ENCODE results near the gene SMARCD3. TPM values are rescaled to one million over a fixed set of nuclear protein-coding genes. Genes with fewer than 3 reads are reported as not detected.

Gene SMARCD3
- total and polyA plus RNA-seq, 2 of the 4 experiments (the other 2 are of a cell fraction): 37.5 to 48.5 TPM

DNA sequence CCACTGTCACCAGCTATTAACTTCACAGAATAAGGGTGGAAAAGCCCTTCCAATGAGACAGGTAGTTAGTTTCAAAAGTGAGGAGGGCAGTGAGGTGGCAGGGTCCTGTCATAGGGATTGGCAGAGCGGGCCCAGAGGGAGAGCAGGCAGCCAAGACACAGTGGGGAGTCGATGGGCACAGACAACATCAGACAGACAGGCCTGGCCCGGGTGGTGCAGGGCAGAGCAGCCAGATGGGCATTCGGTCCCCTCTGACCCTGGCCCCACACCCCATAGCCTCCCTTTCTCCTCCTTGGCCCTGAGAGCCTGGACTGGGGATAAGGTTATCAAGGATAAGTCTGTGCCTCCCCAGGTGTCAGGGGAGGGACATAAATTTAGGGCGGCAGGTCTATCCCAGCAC, 31.4 kb upstream of the SMARCD3 start:
- Histone ChIP-seq H3K23ac (ENCODE audit: low read depth, low read length) (no peak overlapping the region), H2AFZ (replicated peaks; ENCODE audit: low read length, poor library complexity) (no peak overlapping the region), H3K56ac (ENCODE audit: extremely low read depth, insufficient read depth, low read length) (no peak overlapping the region), H2BK120ac (ENCODE audit: low read depth, low read length) (no peak overlapping the region), H4K91ac (ENCODE audit: insufficient read depth, low read depth, low read length) (no peak overlapping the region), H3K36me3 (ENCODE audit: control insufficient read depth, insufficient read depth, low read length) (no peaks in the 10 kb centered on the region), H2AK9ac (replicated peaks; ENCODE audit: low read depth, low read length, poor library complexity) (no peak overlapping the region), H3K27ac (ENCODE audit: insufficient read depth, low read length) (no peak overlapping the region), H3K4me2 (ENCODE audit: low read depth, low read length) (no peak overlapping the region), H3K18ac (ENCODE audit: low read depth, low read length) (no peak overlapping the region), H3K27me3 (ENCODE audit: control insufficient read depth, insufficient read depth, low read length) (peaks cover 38% of the 10 kb centered on the region), H4K8ac (ENCODE audit: low read depth in 2 of 2, low read length in 2 of 2) (no peak overlapping the region), H3K4ac (ENCODE audit: low read depth, low read length) (no peak overlapping the region), H2BK5ac (ENCODE audit: low read depth, low read length, poor library complexity, severe bottlenecking) (no peak overlapping the region), H3K4me1 (ENCODE audit: control insufficient read depth, insufficient read depth, low read length) (peaks cover 3% of the 10 kb centered on the region; the same call in 1 of the 2 replicates), H4K20me1 (ENCODE audit: insufficient read depth, low read length) (no peaks in the 10 kb centered on the region), H2BK20ac (ENCODE audit: low read depth, low read length) (no peak overlapping the region), H3K4me3 (ENCODE audit: insufficient read depth, low read depth, low read length) (no peak overlapping the region), H3K9me1 (ENCODE audit: insufficient read depth, low read length) (no peaks in the 10 kb centered on the region), H2BK15ac (ENCODE audit: low read depth, low read length) (no peak overlapping the region), H4K5ac (ENCODE audit: low read depth, low read length) (no peak overlapping the region), H3K79me1 (ENCODE audit: low read depth in 1 of 2, low read length in 2 of 2) (no peaks in the 10 kb centered on the region), H3K9ac (ENCODE audit: low read depth, low read length) (no peak overlapping the region), H3K14ac (replicated peaks; ENCODE audit: low read depth, low read length) (no peak overlapping the region), H3K9me3 (ENCODE audit: control insufficient read depth, insufficient read depth, low read length) (peaks cover 2% of the 10 kb centered on the region), H2AK5ac (ENCODE audit: low read depth, low read length) (no peak overlapping the region)
- CTCF ChIA-PET: no interaction called here
- POLR2A ChIA-PET (ENCODE audit: unreplicated experiment): no interaction called here
- intact Hi-C loops (cut with micrococcal nuclease) (no loop called here), dilution Hi-C loops (cut with HindIII; ENCODE audit: low sequenced_read_pairs, unreplicated experiment) (no loop called here), in situ Hi-C loops (cut with MboI; ENCODE audit: low sequenced_read_pairs) (no loop called here)
- TF ChIP-seq RCOR1 (IDR thresholded peaks at IDR 0.05; ENCODE audit: insufficient replicate concordance, low read length) (no peak), NFE2L2 (IDR thresholded peaks at IDR 0.05; ENCODE audit: low read depth, low read length) (no peak), CEBPB (IDR thresholded peaks at IDR 0.05; ENCODE audit: low read depth, low read length) (no peak)
- ATAC-seq (ENCODE audit: low read depth): no peak
- no CpG with 5 or more reads among the region's 5 CpGs for WGBS, 2 experiments (ENCODE audit: extremely low coverage in 2 of 2, insufficient read length in 1 of 2)
- DNase-seq: no peak
- no TSS peak for BruUV-seq (replicated peaks)
